Stimulated activated CD4-positive, alpha-beta T cell treated with anti-CD3 and anti-CD28 coated beads, Interleukin-2, amount 100 ng/mL, for 48 hours (primary cell): ENCODE measurements around the gene RNF213.

ENCODE experiments used
- DNase-seq, 2 donors: peaks; one replicate each; pipeline ENCODE4 v3.0.0-alpha.2; 2020

Gene RNF213

DNA sequence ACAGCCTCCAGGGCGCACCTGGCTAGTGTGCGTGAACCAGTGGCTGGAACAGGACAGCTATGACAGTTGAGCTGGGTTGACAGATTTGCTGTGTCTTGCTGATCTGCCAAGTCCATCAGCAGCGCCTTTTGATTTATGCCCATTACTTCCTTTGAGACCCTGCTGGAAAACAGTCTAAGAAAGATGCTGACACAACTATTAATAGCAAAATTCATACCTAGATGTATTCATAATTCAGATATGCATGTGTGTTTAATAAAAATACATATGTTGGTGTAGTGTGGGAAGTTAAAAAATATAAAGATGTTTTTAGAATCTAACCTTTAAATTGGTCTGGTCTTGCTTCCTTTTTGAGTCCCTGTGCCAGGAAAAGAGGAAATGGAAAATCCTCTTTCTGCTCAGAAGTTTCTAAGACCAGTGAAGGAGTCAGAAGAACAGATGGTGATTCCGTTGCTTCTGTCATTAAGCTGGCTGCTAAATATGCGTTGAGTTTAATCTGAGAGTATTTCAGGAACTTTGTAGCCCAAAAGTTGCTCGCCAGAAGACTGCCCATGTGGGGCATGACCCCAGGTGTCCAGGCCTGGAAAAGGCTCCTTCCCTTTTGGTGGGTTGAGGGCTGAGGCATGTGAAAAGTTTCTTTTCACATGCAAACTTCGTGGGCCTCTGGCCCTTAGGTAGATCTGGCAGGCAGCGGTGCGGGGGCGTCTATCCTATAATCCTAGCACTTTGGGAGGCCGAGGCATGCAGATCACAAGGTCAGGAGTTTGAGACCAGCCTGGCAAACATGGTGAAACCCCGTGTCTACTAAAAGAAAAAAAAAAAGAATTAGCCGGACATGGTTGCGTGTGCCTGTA lies 114.3 kb downstream of the RNF213 start:
- DNase-seq, result no peak

GRCh38 chr17:80376531-80376930 lies 115.9 kb downstream of the RNF213 start:
- DNase-seq, result no peak

DNA sequence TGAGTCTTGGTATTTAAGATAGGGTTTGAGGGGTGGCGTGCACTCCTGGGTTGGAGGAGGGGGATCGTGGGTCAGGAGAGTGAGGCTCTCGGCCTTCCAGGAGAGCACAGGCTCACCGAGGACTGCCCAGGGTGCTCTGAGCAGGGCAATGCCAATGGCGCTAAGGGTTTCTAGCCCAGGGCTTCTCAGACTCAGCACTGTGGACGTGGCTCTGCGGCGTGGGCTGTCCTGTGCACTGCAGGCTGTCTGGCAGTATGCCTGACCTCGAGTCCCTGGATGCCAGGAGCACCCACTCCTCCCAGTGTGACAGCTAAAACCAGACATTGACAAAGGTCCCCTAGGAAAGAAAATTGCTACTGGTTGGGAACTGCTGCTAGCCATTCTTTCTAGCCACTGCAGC lies 117.1 kb downstream of the RNF213 start:
- DNase-seq, result no peak

DNA sequence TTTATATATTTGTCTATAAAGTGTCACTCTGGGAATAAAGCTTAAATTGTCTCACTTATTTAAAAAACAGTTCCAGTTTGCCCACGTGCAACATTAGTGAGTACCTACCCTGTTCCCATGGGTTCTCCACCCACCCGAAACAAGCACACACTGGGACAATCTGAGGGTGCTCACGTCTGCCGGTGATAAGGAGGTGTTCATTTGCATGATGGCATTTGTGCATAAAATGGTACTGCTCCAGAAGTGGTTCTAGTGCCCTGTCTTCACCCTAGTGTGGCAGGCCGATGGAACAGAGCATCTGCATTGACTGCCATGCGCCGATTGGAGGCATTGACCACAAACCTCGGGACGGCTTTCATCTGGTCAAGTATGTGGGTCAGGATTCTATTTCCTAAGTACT lies 118.7 kb downstream of the RNF213 start:
- no peak for DNase-seq

DNA sequence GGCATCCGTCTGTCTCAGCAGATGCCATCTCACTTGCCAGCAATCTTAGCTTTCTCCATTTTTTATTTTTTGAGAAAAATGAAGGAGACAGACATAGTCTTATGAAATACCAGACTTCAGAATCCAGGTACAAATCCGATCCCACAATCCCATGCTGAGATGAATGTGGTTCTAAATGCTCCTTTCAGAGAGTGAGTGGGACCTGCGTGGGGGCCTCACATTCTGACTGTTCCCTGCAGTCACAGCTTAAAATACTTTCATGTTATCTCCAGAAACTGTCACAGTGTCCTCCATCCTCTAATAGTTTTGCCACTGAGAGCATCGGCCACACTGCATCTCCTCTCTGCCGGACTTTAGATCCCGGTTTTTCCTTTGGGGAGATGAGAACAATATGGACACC lies 119.4 kb downstream of the RNF213 start:
- no peak for DNase-seq

DNA sequence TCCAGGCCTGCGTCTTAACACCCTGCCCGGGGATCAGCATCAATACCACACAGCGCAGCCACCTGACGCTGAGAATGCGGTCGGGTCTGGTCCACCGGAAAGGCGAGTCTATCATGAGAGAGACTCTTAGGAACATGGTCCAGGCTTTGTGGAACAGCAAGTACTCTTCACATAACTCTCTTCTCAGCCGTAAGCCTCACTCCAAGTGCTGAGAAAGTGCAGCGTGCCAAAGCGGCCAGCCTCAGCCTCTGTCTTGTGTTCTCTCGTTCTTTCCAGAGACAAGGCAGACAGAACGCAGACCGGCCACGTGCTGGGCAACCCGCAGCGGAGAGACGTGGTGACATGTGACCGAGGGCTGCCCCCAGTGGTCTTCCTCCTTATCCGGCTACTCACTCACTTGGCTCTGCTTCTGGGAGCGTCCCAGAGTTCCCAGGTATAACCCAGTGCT lies 119.9 kb downstream of the RNF213 start:
- DNase-seq, result no peak

DNA sequence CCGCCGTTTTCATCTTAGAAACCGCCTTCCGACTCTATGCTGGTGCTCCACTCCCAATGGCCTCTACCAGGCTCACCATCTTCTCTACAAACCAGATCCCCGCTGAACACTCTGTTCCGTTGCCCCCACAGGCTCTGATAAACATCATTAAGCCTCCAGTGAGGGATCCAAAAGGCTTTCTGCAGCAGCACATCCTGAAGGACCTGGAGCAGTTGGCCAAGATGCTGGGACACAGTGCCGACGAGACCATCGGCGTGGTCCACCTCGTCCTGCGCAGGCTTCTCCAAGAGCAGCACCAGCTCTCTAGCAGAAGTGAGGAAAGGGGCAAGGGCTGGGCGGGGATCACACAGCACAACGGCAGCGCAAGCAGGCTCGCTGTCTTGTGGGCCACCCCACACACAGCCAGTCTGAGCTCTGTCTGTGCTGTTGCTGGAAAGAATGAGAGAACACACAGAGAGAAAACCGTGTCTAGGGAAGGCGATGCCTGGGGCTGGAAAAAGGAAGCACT lies 120.8 kb downstream of the RNF213 start:
- no peak for DNase-seq

GRCh38 chr17:80382446-80382845 lies 121.8 kb downstream of the RNF213 start:
- no peak for DNase-seq

DNA sequence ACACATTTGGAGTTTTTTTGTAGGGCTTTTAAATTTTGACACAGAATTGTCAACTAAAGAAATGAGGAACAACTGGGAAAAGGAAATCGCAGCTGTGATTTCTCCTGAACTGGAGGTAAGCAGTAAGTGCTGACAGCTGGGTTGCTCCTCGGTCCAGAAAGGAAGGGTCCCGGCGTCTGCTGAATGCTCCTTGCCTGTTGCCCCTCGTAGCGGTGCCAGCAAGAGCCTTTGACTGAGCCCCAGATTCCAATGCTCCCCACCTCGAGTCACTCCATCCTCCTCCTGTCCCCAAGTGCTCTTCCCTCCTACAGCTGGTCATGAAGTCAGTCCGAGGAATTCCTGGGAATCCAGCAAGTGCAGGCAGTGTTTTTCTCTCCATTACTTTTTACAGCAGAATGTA lies 122.3 kb downstream of the RNF213 start:
- no peak for DNase-seq

GRCh38 chr17:80384078-80384960 lies 123.7 kb downstream of the RNF213 start:
- no peak for DNase-seq

DNA sequence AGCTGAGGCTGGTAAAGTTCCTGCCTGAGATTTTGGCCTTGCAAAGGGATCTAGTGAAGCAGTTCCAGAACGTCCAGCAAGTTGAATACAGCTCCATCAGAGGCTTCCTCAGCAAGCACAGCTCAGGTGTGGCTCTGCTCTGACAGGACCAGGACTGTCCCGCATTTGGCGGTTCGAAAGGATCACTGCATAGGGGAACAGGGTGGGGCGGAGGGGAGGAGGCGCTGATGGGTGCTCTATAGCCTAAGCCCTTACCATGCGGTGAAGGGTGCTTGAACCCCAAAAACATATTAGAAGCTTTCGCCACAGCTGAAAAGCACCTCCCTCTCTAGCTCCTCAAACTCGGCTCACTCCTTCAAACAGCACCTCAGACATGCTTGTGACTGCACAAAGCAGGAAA lies 124.4 kb downstream of the RNF213 start:
- DNase-seq, result no peak

DNA sequence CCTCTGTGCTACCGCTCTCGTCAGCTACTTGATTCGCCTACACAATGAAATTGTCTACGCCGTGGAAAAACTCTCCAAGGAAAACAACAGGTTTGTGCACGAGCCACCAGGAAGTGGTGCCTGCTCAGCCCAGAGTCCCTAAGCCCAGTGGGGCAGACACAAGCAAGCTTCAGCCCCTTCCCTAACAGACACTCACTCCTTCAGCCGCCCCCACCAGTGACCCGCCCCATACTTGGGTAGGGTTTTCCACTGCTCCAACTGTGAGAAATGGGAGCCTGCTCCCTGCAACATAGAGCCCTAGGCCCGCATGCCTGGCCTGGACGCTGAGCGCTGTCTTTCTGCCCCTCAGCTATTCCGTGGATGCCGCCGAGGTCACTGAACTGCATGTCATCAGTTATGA lies 125.7 kb downstream of the RNF213 start:
- DNase-seq, result no peak

GRCh38 chr17:80387071-80387470 lies 126.4 kb downstream of the RNF213 start:
- no peak for DNase-seq

DNA sequence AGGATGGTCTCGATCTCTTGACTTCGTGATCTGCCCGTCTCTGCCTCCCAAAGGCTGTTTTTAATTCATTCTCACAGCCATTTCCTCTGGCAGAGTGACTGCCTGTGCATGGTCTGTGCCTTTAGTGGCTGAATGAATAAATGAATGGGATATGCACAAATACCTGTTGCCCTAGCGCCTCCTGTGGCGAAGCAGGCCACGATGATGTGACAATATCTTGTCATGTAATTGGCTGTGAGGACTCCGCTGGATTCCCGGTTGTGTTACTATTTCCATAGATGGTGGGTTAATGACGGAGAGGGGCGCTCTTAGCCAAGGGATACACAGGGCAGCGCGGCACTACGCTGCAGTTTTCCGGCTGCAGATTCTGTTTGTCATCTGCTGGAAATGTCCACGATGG lies 127.5 kb downstream of the RNF213 start:
- DNase-seq, result no peak

DNA sequence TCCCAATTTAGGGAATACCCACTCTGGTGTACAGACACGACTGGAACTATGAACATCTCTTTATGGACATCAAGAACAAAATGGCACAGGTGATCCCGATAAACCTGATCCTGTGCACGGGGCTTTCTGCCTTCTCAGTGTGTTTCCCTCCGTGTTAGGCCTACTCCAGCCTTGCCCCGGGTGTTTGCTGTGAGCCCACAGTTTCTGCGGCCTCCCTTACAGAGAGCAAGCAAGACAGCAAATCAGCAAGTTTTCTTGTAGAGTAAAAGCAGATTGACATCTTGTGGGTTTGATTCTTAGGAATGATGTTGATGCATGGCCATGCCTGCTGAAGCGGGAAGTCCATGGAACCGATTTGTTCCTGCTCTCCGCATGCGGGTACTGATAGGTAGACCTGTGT lies 127.9 kb downstream of the RNF213 start:
- DNase-seq, result no peak

DNA sequence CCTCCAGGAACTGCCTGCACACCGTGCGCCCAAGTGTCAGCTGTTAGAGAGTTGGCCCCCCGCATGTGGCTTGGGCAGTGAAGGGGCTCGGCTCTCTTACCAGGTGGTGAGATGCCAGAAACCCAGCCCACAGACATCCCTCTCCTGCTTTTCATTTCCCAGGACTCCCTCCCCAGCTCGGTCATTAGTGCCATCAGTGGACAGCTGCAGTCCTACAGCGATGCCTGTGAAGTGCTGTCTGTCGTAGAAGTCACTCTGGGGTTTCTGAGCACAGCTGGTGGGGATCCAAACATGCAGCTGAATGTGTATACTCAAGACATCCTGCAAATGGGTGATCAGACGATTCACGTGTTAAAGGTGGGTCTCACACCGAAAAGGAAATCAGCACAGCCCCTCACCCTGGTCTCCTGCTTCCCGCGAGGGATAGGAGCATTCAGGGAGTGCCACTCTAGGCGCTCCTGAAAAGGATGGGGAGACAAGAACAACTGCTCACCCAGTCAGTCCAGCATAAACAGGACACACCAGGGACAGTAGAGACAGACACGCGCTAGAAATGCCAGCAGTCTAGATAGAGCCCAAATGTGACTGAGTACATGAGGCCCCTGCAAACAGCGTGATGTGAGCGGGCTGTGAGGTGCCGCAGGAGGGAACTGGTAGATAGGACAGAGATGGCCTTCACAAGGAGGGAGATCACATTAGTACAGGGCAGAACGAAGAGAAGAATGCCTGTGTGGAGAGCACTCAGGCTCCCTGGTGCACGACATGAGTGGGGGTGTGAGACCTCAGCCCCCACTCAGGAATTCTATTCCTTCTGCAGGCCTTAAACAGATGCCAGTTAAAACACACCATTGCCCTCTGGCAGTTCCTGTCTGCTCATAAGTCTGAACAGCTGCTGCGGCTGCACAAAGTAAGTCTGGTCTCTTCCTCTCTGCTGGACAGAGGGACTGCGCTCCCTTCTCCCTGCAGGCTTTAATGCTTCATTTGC lies 128.7 kb downstream of the RNF213 start:
- no peak for DNase-seq

- no peak for DNase-seq
Measured at GRCh38 chr17:80393241-80393890, 132.7 kb downstream of the RNF213 start.

DNA sequence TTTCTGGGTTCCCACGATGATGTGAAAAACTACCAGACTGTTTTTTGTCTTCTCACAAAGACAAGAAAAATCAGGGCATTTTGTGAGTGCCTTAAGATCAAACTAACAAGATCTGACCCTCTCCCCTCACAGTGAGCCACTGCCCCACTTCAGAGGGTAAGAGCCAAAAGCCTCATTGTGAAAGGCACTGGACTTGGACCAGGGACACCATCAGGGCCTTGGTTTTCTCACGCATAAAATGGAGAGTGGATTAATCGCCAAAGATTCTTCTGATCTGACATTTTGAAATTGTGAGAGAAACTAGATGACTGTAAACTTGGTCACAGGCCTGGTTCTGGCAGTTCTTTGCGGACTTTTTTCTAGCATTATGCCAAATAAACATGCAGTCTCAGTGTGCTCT lies 133.3 kb downstream of the RNF213 start:
- no peak for DNase-seq

GRCh38 chr17:80394629-80395216 lies 134.1 kb downstream of the RNF213 start:
- no peak for DNase-seq

DNA sequence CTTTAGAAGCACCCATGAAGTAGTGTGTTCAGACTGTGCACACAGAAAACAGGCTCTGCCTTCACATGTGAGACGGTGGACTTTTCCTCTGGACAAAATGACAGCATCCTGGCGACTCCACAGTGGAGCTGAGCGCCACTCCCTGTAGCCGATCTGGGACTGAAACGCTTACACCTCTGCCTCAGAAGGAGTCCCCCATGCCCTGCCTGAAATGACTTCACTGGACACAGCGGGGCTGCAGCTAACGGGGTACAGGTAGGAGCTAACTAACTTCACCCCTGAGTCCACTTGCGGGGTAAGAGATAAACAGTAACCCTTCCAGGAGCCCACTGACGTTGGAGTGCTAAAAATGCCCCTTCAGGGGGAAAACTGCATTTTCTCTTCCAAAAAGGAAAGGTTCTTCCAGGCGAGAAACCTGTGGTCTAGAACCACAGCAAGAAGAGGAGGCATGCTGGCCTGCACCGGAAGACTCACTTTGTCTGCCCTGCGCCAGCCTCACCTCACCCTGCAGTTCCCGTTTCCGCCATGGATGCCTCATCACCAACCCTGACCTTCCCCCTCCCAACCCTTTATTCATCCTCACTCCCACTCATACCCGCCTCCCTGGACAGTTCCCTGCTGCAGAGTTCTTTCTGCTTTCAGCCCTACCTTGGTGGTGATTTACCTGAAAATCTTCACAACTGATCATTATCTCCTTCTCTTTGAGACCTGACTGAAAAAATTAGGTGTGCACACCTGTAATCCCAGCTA lies 134.9 kb downstream of the RNF213 start:
- DNase-seq, result no peak
